Endothelial cell of umbilical vein (primary cell): Measurements from ENCODE around the gene BNIP2. TPM values are rescaled to one million over a fixed set of nuclear protein-coding genes. Genes with fewer than 3 reads are reported as not detected.

Source experiments
- BruUV-seq: library from RNA; stranded (reverse); fragments of 400-500 nt; replicated peaks from 2 replicates; lab custom pipeline; 2021; lab: Mats Ljungman, UMichigan
- CTCF ChIA-PET: fragments of 300-600, 350-600 bp; sonication (Branson Sonifier 250); formaldehyde crosslinking; loops from one replicate; lab custom pipeline; 2021; ENCODE audit warnings: antibody characterized with exemption, inconsistent platforms; lab: Charles Lee
- POLR2A ChIA-PET: fragments of 300-600, 350-600 bp; sonication (Branson Sonifier 250); formaldehyde crosslinking; loops from one replicate; lab custom pipeline; 2021; ENCODE audit warnings: antibody characterized with exemption, inconsistent platforms; lab: Charles Lee
- DNase-seq: peaks from one replicate; pipeline ENCODE4 v3.0.0-alpha.2; 2011; ENCODE audit warnings: low read depth, low spot score
- FAIRE-seq: peaks from 2 replicates; lab custom pipeline; 2011; peaks lifted over from hg19 to GRCh38; lab: Jason Lieb, UNC
- H2AFZ ChIP-seq: 2 replicates; pipeline ENCODE4 v1.6.0; 2012; ENCODE audit warnings: low read depth, low read length, control low read depth, inconsistent platforms
- H3K27ac ChIP-seq: 2 replicates; pipeline ENCODE4 v1.5.1; 2011; ENCODE audit warnings: low read depth, mild to moderate bottlenecking, control low read depth, low read length, moderate library complexity; ENCODE audit not compliant: insufficient read depth
- H3K27me3 ChIP-seq, 2 experiments: 2 replicates each; pipeline versions ENCODE4 v1.6.0 to v1.6.1; 2011; ENCODE audit warnings: low read length in 2 of 2, mixed read lengths in 1 of 2; ENCODE audit not compliant: control insufficient read depth in 2 of 2, insufficient read depth in 2 of 2
- H3K36me3 ChIP-seq, 2 experiments: 2 replicates in 1 of 2; 3 replicates in 1 of 2; pipeline ENCODE4 v1.5.1; 2011; ENCODE audit warnings: low read length in 2 of 2, mild to moderate bottlenecking in 1 of 2, moderate library complexity in 1 of 2; ENCODE audit not compliant: control insufficient read depth in 2 of 2, insufficient read depth in 2 of 2; ENCODE audit errors: extremely low read depth in 1 of 2
- H3K4me1 ChIP-seq: 3 replicates; pipeline ENCODE4 v1.5.1; 2011; ENCODE audit warnings: mild to moderate bottlenecking, low read length; ENCODE audit not compliant: control insufficient read depth, insufficient read depth; ENCODE audit errors: extremely low read depth
- H3K4me2 ChIP-seq: 2 replicates; pipeline ENCODE4 v1.6.1; 2011; ENCODE audit warnings: low read length, control low read depth, mixed read lengths; ENCODE audit not compliant: insufficient read depth
- H3K4me3 ChIP-seq, 3 experiments: fragments of 200-600 bp in 1 of 3; sonication (generic), shearing (Covaris generic) in 1 of 3; replicated peaks in 1 of 3; 2 replicates each; pipeline ENCODE4 v1.5.1; 2011 to 2016; ENCODE audit warnings: control low read depth in 3 of 3, low read length in 3 of 3, mild to moderate bottlenecking in 2 of 3, inconsistent platforms in 1 of 3, low read depth in 1 of 3, moderate library complexity in 1 of 3; ENCODE audit not compliant: insufficient read depth in 1 of 3
- H3K79me2 ChIP-seq: 2 replicates; pipeline ENCODE4 v1.6.0; 2012; ENCODE audit warnings: low read length, inconsistent platforms; ENCODE audit not compliant: control insufficient read depth, insufficient read depth
- H3K9ac ChIP-seq: replicated peaks from 2 replicates; pipeline ENCODE3; 2011; ENCODE audit warnings: low read length, control low read depth; ENCODE audit not compliant: insufficient read depth; ENCODE audit errors: extremely low read depth
- H3K9me1 ChIP-seq: replicated peaks from 3 replicates; pipeline ENCODE4 v1.6.0; 2011; ENCODE audit warnings: mild to moderate bottlenecking, low read length; ENCODE audit not compliant: control insufficient read depth, insufficient read depth; ENCODE audit errors: extremely low read depth
- H3K9me3 ChIP-seq: replicated peaks from 2 replicates; pipeline ENCODE4 v1.5.1; 2012; ENCODE audit warnings: low read length, inconsistent platforms; ENCODE audit not compliant: control insufficient read depth, insufficient read depth
- H4K20me1 ChIP-seq: replicated peaks from 2 replicates; pipeline ENCODE3; 2011; ENCODE audit warnings: mild to moderate bottlenecking, low read length; ENCODE audit not compliant: control insufficient read depth, insufficient read depth; ENCODE audit errors: extremely low read depth
- CTCF ChIP-seq, 2 donors: IDR thresholded peaks; 1 replicate in 1 of 2; 2 replicates in 1 of 2; pipeline ENCODE4 v1.5.1; 2011; ENCODE audit warnings: low read length in 2 of 2, mild to moderate bottlenecking in 2 of 2, moderate library complexity in 2 of 2, control low read depth in 1 of 2, inconsistent platforms in 1 of 2, low read depth in 1 of 2; ENCODE audit not compliant: insufficient read depth in 1 of 2; ENCODE audit errors: extremely low read depth in 1 of 2
- EZH2 ChIP-seq: IDR thresholded peaks from 2 replicates; pipeline ENCODE4 v1.6.1; 2012; ENCODE audit warnings: borderline replicate concordance, low read depth, mild to moderate bottlenecking, moderate library complexity, low read length, inconsistent platforms; ENCODE audit not compliant: severe bottlenecking
- FOS ChIP-seq: IDR thresholded peaks from 2 replicates; pipeline ENCODE4 v1.6.1; 2011; ENCODE audit warnings: mild to moderate bottlenecking, low read length, moderate library complexity, borderline replicate concordance; ENCODE audit not compliant: insufficient read depth
- GATA2 ChIP-seq: IDR thresholded peaks from 2 replicates; pipeline ENCODE4 v1.7.0; 2011; ENCODE audit warnings: low read depth, mild to moderate bottlenecking, moderate library complexity, mixed read lengths, low read length; ENCODE audit not compliant: insufficient read length, insufficient read depth
- JUN ChIP-seq: IDR thresholded peaks from 2 replicates; pipeline ENCODE4 v1.6.1; 2011; ENCODE audit warnings: borderline replicate concordance, low read depth; ENCODE audit not compliant: insufficient read length, insufficient read depth
- MAX ChIP-seq: IDR thresholded peaks from 2 replicates; pipeline ENCODE4 v1.6.1; 2011; ENCODE audit not compliant: insufficient read depth, insufficient read length
- MYC ChIP-seq: IDR thresholded peaks from one replicate; pipeline ENCODE4 v1.6.1; 2011; ENCODE audit warnings: mild to moderate bottlenecking, low read depth, low read length
- POLR2A ChIP-seq: IDR thresholded peaks from 2 replicates; pipeline ENCODE4 v1.6.1; 2012; ENCODE audit warnings: low read depth, mild to moderate bottlenecking, control low read depth, low read length
- POLR2AphosphoS5 ChIP-seq: IDR thresholded peaks from 2 replicates; pipeline ENCODE4 v1.6.1; 2012; ENCODE audit warnings: low read depth, mild to moderate bottlenecking, control low read depth, low read length, moderate library complexity; ENCODE audit not compliant: insufficient read depth
- dilution Hi-C: fragments of 300-500 bp; cut with MboI; formaldehyde crosslinking; loops from one replicate; pipeline ENCODE4 v1.15.0; 2019; ENCODE audit warnings: low sequenced_read_pairs; ENCODE audit not compliant: extremely low pct_ligation_motif_present
- intact Hi-C: fragments of 100-400 bp; cut with micrococcal nuclease; formaldehyde crosslinking; loops from one replicate; pipeline ENCODE4 v1.10.0; 2022
- polyA plus RNA-seq, 4 experiments: library from polyadenylated mRNA; depleted of rRNA in 3 of 4; stranded (reverse) in 3 of 4; unstranded in 1 of 4; fragments of >200 nt; gene quantifications; 2 replicates each; pipeline versions ENCODE4 v1.2.1 to v1.2.3, GENCODE V29; 2011 to 2012; ENCODE audit warnings: missing spikeins in 1 of 4
- total RNA-seq: library from RNA; stranded (reverse); gene quantifications from 2 replicates; pipeline ENCODE4 v1.2.3, GENCODE V29; 2021

The BNIP2 gene
- total and polyA plus RNA-seq, 2 donors (not counting 3 experiments of a cell fraction or from before 2014, with no cell fraction given) = 39.1 to 90.1 TPM

- Histone ChIP-seq H3K9me1 (no peaks in the 10 kb centered on the region), H3K36me3 (peaks cover 12 to 43% of the 10 kb centered on the region in 2 experiments), H3K27ac (no peak overlapping the region), H3K79me2 (peaks cover 10% of the 10 kb centered on the region), H3K9ac (no peak overlapping the region), H3K4me3 (no peak overlapping the region), H4K20me1 (peaks cover 4% of the 10 kb centered on the region), H3K4me2 (no peak overlapping the region), H3K4me1 (no peaks in the 10 kb centered on the region), H3K9me3 (no peaks in the 10 kb centered on the region), H2AFZ (no peak overlapping the region), H3K27me3 (no peaks in the 10 kb centered on the region)
- FAIRE-seq (no peak), DNase-seq (no peak)
- no TSS peak for BruUV-seq
- CTCF ChIA-PET = interaction anchor here (1.2 kb wide), 1 partner anchor 11 kb away, joined by 4 read pairs; the partner anchor contains the start of gene GTF2A2
- POLR2A ChIA-PET = no interaction called here
- dilution Hi-C loops = no loop called here
- intact Hi-C loops = no loop called here
- no peak for TF ChIP-seq JUN
- TF ChIP-seq MYC = no peak
- no peak for TF ChIP-seq MAX
- no peak for TF ChIP-seq POLR2A
- no peak for TF ChIP-seq GATA2
- no peak for TF ChIP-seq CTCF (IDR thresholded peaks at IDR 0.05; ENCODE audit: extremely low read depth in 1 of 2, insufficient read depth in 1 of 2, low read depth in 1 of 2, low read length in 2 of 2)
- TF ChIP-seq FOS = no peak
- TF ChIP-seq EZH2 = no peak
- TF ChIP-seq POLR2AphosphoS5 = no peak
Measured at GRCh38 chr15:59668556-59668955, 20.6 kb downstream of the BNIP2 start.
